ENCODE data around the gene ITGA7.

The ITGA7 gene

GRCh38 chr12:55636853-55637252 is 70.9 kb downstream of the ITGA7 start, which contains the start of gene OR10P1:
Gene OR10P1, plus strand, starts transcription at chr12:55636892. Its CDS starts 0 bp downstream, at chr12:55636892.
- DNase-seq: no peak

- DNase-seq: no peak
Measured at GRCh38 chr12:55636116-55636655, 71.5 kb downstream of the ITGA7 start.

Measured in hematopoietic multipotent progenitor cell treated with erythropoietin and hydrocortisone succinate and interleukin-3 and kit ligand, for 4 days (in vitro differentiated cells).